ENCODE measurements around the gene NPHP4. TPM values are rescaled to one million over a fixed set of nuclear protein-coding genes. Genes with fewer than 3 reads are reported as not detected.

Gene NPHP4
- total RNA-seq, 1 donor from 2014 or later, result 8.8 TPM

- H3K4me3 ChIP-seq (ENCODE audit: low read depth, low read length), result no peak overlapping the region
- no peak for DNase-seq (ENCODE audit: low read depth)
- TF ChIP-seq CTCF (conservative IDR thresholded peaks at IDR 0.05; ENCODE audit: low read depth, low read length), result no peak
These were observed 177.0 kb downstream of the NPHP4 start for GRCh38 chr1:5815211-5815610.

GRCh38 chr1:5814046-5814619, 178.1 kb downstream of the NPHP4 start:
- no peak for DNase-seq (ENCODE audit: low read depth)
- H3K4me3 ChIP-seq (ENCODE audit: low read depth, low read length), result no peak overlapping the region
- TF ChIP-seq CTCF (conservative IDR thresholded peaks at IDR 0.05; ENCODE audit: low read depth, low read length), result no peak

- DNase-seq (ENCODE audit: low read depth), result no peak
- H3K4me3 ChIP-seq (ENCODE audit: low read depth, low read length), result no peak overlapping the region
- TF ChIP-seq CTCF (conservative IDR thresholded peaks at IDR 0.05; ENCODE audit: low read depth, low read length), result no peak
These were observed 178.7 kb downstream of the NPHP4 start for GRCh38 chr1:5813480-5813879.

Other genes with a start within 250 kb of the NPHP4 start
- gene KCNAB2, start 53.5 kb upstream of the NPHP4 start, total RNA-seq, result 0.72 and 3.3 TPM in 2 replicates
- gene CHD5, start 187.9 kb upstream of the NPHP4 start, total RNA-seq, result under 0.01 TPM in 1 of 2 replicates, not detected in the other
- 202 and 341 TPM in 2 replicates for gene RPL22, start 207.2 kb upstream of the NPHP4 start, total RNA-seq
- 16.9 and 32.1 TPM in 2 replicates for gene RNF207, start 213.7 kb upstream of the NPHP4 start, total RNA-seq
- gene ICMT, start 243.5 kb upstream of the NPHP4 start, total RNA-seq, result 75.0 and 119 TPM in 2 replicates

All from epithelial cell of proximal tubule (primary cell).